Liver (tissue), 9 donors: ENCODE data around the gene TMEM176B. TPM values are rescaled to one million over a fixed set of nuclear protein-coding genes. Genes with fewer than 3 reads are reported as not detected.

Experiments
- DNase-seq: peaks from one replicate; pipeline ENCODE4 v3.0.0-alpha.2; 2017; ENCODE audit warnings: low spot score
- H3K27ac ChIP-seq, 2 donors: one replicate each; pipeline ENCODE4 v1.7.0; 2013; ENCODE audit warnings: inconsistent platforms in 2 of 2, low read length in 2 of 2, control low read depth in 1 of 2, low read depth in 1 of 2, mild to moderate bottlenecking in 1 of 2
- H3K27me3 ChIP-seq, 4 donors: one replicate each; pipeline versions ENCODE4 v1.6.1 to v1.7.0; 2013; ENCODE audit warnings: low read length in 3 of 4, inconsistent platforms in 1 of 4, mild to moderate bottlenecking in 1 of 4, moderate library complexity in 1 of 4; ENCODE audit not compliant: control insufficient read depth in 4 of 4, insufficient read depth in 4 of 4
- H3K36me3 ChIP-seq, 4 donors: one replicate each; pipeline versions ENCODE4 v1.6.1 to v1.7.0; 2013; ENCODE audit warnings: low read length in 3 of 4, mild to moderate bottlenecking in 3 of 4, low read depth in 1 of 4, moderate library complexity in 1 of 4; ENCODE audit not compliant: control insufficient read depth in 4 of 4, insufficient read depth in 3 of 4
- H3K4me1 ChIP-seq, 4 donors: one replicate each; pipeline versions ENCODE4 v1.6.1 to v1.7.0; 2013; ENCODE audit warnings: low read length in 3 of 4, mild to moderate bottlenecking in 3 of 4, moderate library complexity in 1 of 4; ENCODE audit not compliant: control insufficient read depth in 4 of 4, insufficient read depth in 4 of 4
- H3K4me3 ChIP-seq, 3 donors: one replicate each; pipeline versions ENCODE4 v1.6.1 to v1.7.0; 2013; ENCODE audit warnings: low read length in 3 of 3, control low read depth in 1 of 3, low read depth in 1 of 3, mild to moderate bottlenecking in 1 of 3
- H3K9ac ChIP-seq, 2 donors: one replicate each; pipeline ENCODE4 v1.7.0; 2013; ENCODE audit warnings: low read length in 2 of 2, mild to moderate bottlenecking in 2 of 2, moderate library complexity in 2 of 2, control low read depth in 1 of 2, low read depth in 1 of 2
- H3K9me3 ChIP-seq, 4 donors: one replicate each; pipeline versions ENCODE4 v1.6.1 to v1.7.0; 2013; ENCODE audit warnings: low read length in 3 of 4; ENCODE audit not compliant: control insufficient read depth in 4 of 4
- ATF3 ChIP-seq: IDR thresholded peaks from 2 replicates; pipeline ENCODE4 v1.6.1; 2016; ENCODE audit warnings: antibody characterized with exemption
- CTCF ChIP-seq: fragments of 150-350 bp; IDR thresholded peaks from 2 replicates; pipeline ENCODE4 v1.5.1; 2017; ENCODE audit warnings: improper control_type of control experiment, low read depth, low read length; ENCODE audit not compliant: missing input control
- EGR1 ChIP-seq, 2 donors: IDR thresholded peaks; 2 replicates each; pipeline ENCODE4 v1.6.1; 2016 to 2018; ENCODE audit warnings: antibody characterized with exemption in 2 of 2, low read depth in 2 of 2
- FOXA2 ChIP-seq: IDR thresholded peaks from 2 replicates; pipeline ENCODE4 v1.6.1; 2016; ENCODE audit warnings: antibody characterized with exemption
- GABPA ChIP-seq, 2 donors: IDR thresholded peaks in 1 of 2; conservative IDR thresholded peaks in 1 of 2; 2 replicates each; pipeline ENCODE4 v1.6.1; 2016; ENCODE audit warnings: antibody characterized with exemption in 2 of 2, mild to moderate bottlenecking in 1 of 2, moderate library complexity in 1 of 2
- HNF4A ChIP-seq, 2 donors: conservative IDR thresholded peaks; 2 replicates each; pipeline ENCODE4 v1.6.1; 2016; ENCODE audit warnings: antibody characterized with exemption in 2 of 2, mild to moderate bottlenecking in 2 of 2
- HNF4G ChIP-seq: IDR thresholded peaks from 2 replicates; pipeline ENCODE4 v1.6.1; 2016; ENCODE audit warnings: antibody characterized with exemption
- JUND ChIP-seq, 2 donors: IDR thresholded peaks; 2 replicates each; pipeline ENCODE4 v1.6.1; 2016; ENCODE audit warnings: antibody characterized with exemption in 2 of 2
- MAX ChIP-seq: IDR thresholded peaks from 2 replicates; pipeline ENCODE4 v1.6.1; 2016; ENCODE audit warnings: antibody characterized with exemption
- NR2F2 ChIP-seq: IDR thresholded peaks from 2 replicates; pipeline ENCODE4 v1.6.1; 2016; ENCODE audit warnings: antibody characterized with exemption
- RAD21 ChIP-seq, 2 donors: IDR thresholded peaks; 2 replicates each; pipeline ENCODE4 v1.6.1; 2016; ENCODE audit warnings: antibody characterized with exemption in 2 of 2, mild to moderate bottlenecking in 2 of 2
- REST ChIP-seq: IDR thresholded peaks from 2 replicates; pipeline ENCODE4 v1.6.1; 2016; ENCODE audit warnings: antibody characterized with exemption, mild to moderate bottlenecking
- RXRA ChIP-seq, 2 donors: IDR thresholded peaks; 2 replicates each; pipeline ENCODE4 v1.6.1; 2017 to 2018; ENCODE audit warnings: antibody characterized with exemption in 2 of 2, mild to moderate bottlenecking in 1 of 2
- SP1 ChIP-seq: IDR thresholded peaks from 2 replicates; pipeline ENCODE4 v1.6.1; 2018; ENCODE audit warnings: antibody characterized with exemption, mild to moderate bottlenecking
- TAF1 ChIP-seq: conservative IDR thresholded peaks from 2 replicates; pipeline ENCODE4 v1.6.1; 2016; ENCODE audit warnings: antibody characterized with exemption, mild to moderate bottlenecking
- YY1 ChIP-seq: IDR thresholded peaks from 2 replicates; pipeline ENCODE4 v1.6.1; 2016; ENCODE audit warnings: antibody characterized with exemption, mild to moderate bottlenecking
- ZBTB33 ChIP-seq: IDR thresholded peaks from 2 replicates; pipeline ENCODE4 v1.6.1; 2016; ENCODE audit warnings: antibody characterized with exemption
- WGBS: extraction: QIAGEN DNeasy Blood & Tissue Kit; methylation state at CpG from one replicate; pipeline ENCODE4 v1.1.7; 2013; 5-methylcytosine and 5-hydroxymethylcytosine counted together
- polyA plus RNA-seq, 2 donors: library from polyadenylated mRNA; stranded (reverse) in 1 of 2; unstranded in 1 of 2; fragments of 200-250 nt in 1 of 2; fragments of >200 nt in 1 of 2; fragmentation: Nextera tagmentation in 1 of 2; extraction: Ambion mirVana in 1 of 2; gene quantifications; one replicate each; pipeline versions ENCODE4 v1.2.1 to v1.2.3, GENCODE V29; 2013 to 2015
- total RNA-seq, 2 donors: library from RNA; depleted of rRNA; stranded (reverse); fragments of >200 nt; gene quantifications; one replicate each; pipeline ENCODE4 v1.2.3, GENCODE V29; 2014
- donor health status: healthy.
- donor health status: healthy.
- donor health status: healthy.
- donor health status: healthy.
- donor health status: healthy.

TMEM176B gene
- total and polyA plus RNA-seq, 4 donors = 382 to 1,317 (median 999) TPM

GRCh38 chr7:150780292-150780691 is 19.9 kb downstream of the TMEM176B start:
- WGBS = 23% methylated on average over 3 of the region's 3 CpGs
- Histone ChIP-seq H3K9ac (no peak overlapping the region), H3K36me3 (no peaks in the 10 kb centered on the region), H3K27me3 (no peaks in the 10 kb centered on the region), H3K9me3 (no peaks in the 10 kb centered on the region), H3K4me1 (peaks cover 9 to 55% (median 38%) of the 10 kb centered on the region in 4 donors), H3K4me3 (no peak overlapping the region), H3K27ac (peak overlapping the region; percentile 29 to 81)
- TF ChIP-seq RAD21 (IDR thresholded peaks at IDR 0.05) (peak; percentile 14 to 19), HNF4A (conservative IDR thresholded peaks at IDR 0.05) (peak; percentile 27 to 48), YY1 (peak; percentile 39), JUND (IDR thresholded peaks at IDR 0.05) (no peak), MAX (no peak), RXRA (IDR thresholded peaks at IDR 0.05) (peak; percentile 22 to 63)
- DNase-seq = no peak

GRCh38 chr7:150778738-150779301 is 21.3 kb downstream of the TMEM176B start:
- Histone ChIP-seq H3K27ac (peak overlapping the region; percentile 73 to 86), H3K4me3 (peak overlapping the region in 1 of 3 donors; percentile 14), H3K4me1 (peaks cover 9 to 41% (median 31%) of the 10 kb centered on the region in 4 donors), H3K9me3 (peaks cover 0 to 4% (median 0%) of the 10 kb centered on the region in 4 donors), H3K27me3 (no peaks in the 10 kb centered on the region), H3K36me3 (no peaks in the 10 kb centered on the region), H3K9ac (peak overlapping the region in 1 of 2 donors; percentile 82)
- no peak for TF ChIP-seq JUND (IDR thresholded peaks at IDR 0.05)
- TF ChIP-seq RAD21 (IDR thresholded peaks at IDR 0.05) = peak; percentile 93 to 95
- no peak for TF ChIP-seq ATF3
- TF ChIP-seq YY1 = no peak
- TF ChIP-seq GABPA (IDR thresholded peaks at IDR 0.05 in 1 of 2, conservative IDR thresholded peaks at IDR 0.05 in 1 of 2) = no peak
- TF ChIP-seq HNF4G = no peak
- no peak for TF ChIP-seq RXRA (IDR thresholded peaks at IDR 0.05)
- TF ChIP-seq NR2F2 = no peak
- no peak for TF ChIP-seq ZBTB33
- no peak for TF ChIP-seq TAF1
- no peak for TF ChIP-seq FOXA2
- peak; percentile 85 for TF ChIP-seq CTCF
- TF ChIP-seq EGR1 (IDR thresholded peaks at IDR 0.05; ENCODE audit: low read depth in 2 of 2) = no peak
- no peak for TF ChIP-seq SP1
- TF ChIP-seq HNF4A (conservative IDR thresholded peaks at IDR 0.05) = no peak
- TF ChIP-seq REST = no peak
- 6% methylated on average over 12 of the region's 12 CpGs for WGBS
- DNase-seq = peak; percentile 78
